Measurements from ENCODE around the gene NCOA3.
"Not testable (repeated sequence)": the region's sequence is repeated elsewhere in the genome, so short reads cannot be mapped to it uniquely, and the experiment has no call there.

The NCOA3 gene

DNA sequence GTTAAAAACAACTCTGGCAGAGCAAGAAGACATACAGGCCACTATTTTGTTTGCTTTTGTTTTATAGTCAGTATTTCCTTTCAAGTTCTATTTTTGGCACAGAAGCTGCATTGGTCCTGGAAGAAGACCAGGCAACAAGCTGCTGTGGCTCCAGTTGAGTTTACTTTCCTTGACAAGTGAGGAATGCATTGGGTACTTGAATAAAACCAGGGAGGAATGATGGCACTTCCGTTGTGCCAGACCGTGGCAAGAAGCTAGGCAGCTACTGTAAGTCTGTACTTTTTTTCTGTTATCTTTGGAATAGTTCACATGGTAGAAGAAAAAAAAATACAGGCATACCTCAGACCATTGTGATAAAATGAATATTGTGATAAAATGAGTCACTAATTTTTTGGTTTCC, 66.3 kb downstream of the NCOA3 start:
- DNase-seq = no peak

GRCh38 chr20:47568837-47569410, 67.2 kb downstream of the NCOA3 start:
- no peak for DNase-seq

DNA sequence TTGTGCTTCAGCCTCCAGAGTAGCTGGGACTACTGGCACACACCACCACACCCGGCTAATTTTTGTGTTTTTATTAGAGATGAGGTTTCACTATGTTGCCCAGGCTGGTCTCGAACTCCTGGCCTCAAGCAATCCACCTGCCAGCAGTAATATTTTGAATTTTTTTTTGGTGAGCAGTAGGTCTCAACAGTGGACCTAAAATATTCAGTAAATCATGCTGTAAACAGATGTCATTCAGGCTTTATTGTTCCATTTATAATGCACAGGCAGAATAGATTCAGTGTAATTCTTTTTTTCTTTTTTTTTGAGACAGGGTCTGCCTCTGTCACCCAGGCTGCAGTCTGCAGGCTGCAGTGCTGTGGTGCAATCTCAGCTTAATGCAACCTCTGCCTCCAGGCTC, 69.7 kb downstream of the NCOA3 start:
- DNase-seq = no peak

DNA sequence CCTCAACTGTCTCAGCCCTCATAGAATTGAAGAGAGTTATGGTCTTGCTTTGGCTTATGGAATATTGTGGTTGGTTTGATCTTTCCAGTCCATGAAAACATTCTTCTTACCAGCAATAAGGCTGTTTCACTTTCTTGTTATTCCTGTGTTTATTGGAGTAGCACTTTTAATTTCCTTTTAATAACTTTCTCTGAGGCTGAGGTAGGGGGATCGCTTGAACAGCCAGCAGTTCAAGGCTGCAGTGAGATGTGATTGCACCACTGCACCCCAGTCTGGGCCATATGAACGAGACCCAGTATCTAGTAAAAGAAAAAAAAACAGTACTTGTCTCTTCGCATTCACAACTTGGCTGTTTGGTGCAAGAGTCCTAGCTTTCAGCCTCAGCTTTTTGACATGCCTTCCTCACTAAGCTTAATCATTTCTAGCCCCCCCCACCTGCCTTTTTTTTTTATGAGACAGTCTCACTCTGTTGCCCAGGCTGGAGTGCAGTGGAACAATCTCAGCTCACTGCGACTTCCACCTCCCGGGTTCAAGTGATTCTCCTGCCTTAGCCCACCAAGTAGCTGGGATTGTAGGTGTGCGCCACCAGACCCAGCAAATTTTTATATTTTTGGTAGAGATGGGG, 70.5 kb downstream of the NCOA3 start:
- no peak for DNase-seq

DNA sequence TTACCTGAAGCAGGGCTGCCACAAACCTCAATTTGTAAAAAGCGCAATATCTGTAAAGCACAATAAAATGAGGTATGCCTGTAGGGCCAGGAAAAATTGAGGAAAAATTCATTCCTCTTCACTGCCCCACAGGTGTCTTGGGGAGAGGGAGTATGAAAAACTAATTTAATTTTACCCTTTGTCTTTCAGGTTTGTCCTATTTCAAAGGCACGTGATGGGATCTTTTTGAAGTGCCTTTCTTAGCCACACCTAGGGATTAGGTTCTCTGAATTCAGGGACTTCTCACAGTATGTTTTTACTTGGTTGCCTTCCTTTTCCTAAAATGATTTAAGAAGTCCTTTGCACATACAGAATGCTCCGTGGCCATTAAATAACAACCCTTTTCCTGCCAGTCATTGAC, 71.9 kb downstream of the NCOA3 start:
- no peak for DNase-seq

GRCh38 chr20:47574616-47575364, 73.1 kb downstream of the NCOA3 start:
- DNase-seq = no peak

GRCh38 chr20:47576516-47577033, 74.9 kb downstream of the NCOA3 start:
- peak; percentile 8 to 10 for DNase-seq

GRCh38 chr20:47577314-47577713, 75.6 kb downstream of the NCOA3 start:
- no peak for DNase-seq

GRCh38 chr20:47578543-47578942, 76.9 kb downstream of the NCOA3 start:
- DNase-seq = no peak

DNA sequence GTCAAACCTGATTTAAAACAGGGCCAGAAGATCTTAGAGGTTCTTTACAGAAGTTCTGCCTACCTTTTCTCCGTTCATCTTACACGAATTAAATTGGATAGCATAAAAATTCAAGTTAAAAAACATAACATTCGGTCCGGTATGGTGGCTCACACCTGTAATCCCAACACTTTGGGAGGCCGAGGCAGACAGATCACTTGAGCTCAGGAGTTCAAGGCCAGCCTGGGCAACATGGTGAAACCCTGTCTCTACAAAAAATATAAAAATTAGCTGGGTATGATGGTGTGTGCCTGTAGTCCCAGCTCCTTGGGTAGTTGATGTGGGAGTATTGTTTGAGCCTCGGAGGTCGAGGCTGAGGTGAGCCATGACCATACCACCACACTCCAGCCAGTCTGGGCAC, 79.0 kb downstream of the NCOA3 start:
- DNase-seq = not testable (repeated sequence)

- DNase-seq = no peak
Measured at GRCh38 chr20:47581090-47581489, 79.4 kb downstream of the NCOA3 start.

DNA sequence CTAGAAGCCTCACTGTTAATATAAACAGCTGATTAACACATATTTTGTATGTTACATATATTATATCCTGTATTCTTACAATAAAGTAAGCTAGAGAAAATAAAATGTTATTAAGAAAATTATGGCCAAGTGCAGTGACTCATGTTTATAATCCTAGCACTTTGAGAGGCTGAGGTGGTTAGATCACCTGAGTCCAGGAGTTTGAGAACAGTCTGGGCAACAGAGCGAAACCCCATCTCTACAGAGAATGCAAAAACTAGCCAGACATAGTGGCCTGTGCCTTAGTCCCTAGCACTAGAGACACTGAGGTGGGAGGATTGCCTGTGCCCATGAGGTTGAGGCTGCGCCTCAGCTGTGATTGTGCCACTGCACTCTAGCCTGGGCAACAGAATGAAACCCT, 81.9 kb downstream of the NCOA3 start:
- no peak for DNase-seq

DNA sequence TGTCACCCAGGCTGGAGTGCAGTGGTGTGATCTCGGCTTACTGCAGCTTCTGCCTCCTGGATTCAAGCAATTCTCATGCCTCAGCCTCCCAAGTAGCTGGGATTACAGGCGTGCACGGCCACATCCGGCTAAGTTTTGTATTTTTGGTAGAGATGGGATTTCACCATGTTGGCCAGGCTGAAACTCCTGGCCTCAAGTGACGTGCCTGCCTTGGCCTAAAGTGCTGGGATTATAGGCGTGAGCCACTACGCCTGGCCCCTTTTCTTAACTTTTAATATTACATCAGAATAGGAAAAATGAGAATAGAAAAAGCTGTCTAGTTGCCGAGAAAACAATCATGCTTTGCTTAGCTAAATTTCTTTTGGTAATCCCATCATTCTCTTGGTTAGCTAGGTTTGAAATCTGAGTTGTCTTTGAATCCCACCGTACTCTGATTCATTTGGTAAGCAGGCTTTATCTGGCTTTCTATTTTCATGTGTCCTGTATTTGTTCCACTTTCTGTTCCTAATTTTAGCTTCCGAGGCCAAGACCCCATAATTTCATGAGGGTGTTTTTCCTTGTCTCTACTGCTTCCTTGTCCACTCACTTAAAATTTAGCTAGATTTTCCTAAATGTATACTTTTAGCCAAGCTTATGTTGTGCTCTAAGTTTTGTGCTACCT, 83.5 kb downstream of the NCOA3 start:
- DNase-seq = no peak

- DNase-seq = no peak
Measured at GRCh38 chr20:47586649-47587294, 85.1 kb downstream of the NCOA3 start.

GRCh38 chr20:47588158-47588557, 86.5 kb downstream of the NCOA3 start:
- no peak for DNase-seq

GRCh38 chr20:47591231-47591630, 89.5 kb downstream of the NCOA3 start:
- DNase-seq = no peak

DNA sequence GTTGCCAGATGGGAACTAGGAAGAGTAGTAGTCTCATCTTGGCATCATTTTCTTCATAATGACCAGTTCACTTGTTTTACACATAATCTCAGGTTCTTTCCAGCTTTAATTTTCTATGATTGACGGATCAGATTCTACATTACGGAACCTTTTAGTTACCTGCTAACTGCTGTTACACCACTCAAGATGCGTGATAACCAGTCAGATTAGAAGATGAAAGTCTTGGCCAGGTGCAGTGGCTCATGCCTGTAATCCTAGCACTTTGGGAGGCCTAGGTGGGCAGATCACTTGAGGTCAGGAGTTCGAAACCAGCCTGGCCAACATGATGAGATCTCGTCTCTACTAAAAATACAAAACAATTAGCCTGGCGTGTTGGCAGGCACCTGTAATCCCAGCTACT, 92.5 kb downstream of the NCOA3 start:
- no peak for DNase-seq

DNA sequence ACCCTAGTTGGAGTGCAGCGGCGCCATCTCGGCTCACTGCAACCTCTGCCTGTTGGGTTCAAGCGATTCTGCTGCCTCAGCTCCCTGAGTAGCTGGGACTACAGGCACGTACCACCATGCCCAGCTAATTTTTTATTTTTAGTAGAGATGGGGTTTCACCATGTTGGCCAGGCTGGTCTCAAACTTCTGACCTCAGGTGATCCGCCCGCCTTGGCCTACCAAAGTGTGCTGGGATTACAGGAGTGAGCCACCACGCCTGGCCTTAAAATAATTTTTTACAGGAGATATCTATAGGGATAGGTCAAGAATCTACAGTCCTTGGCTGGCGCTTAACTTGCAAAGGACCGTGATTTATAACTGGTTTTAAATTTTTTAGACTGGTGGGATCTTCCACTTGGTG, 93.5 kb downstream of the NCOA3 start:
- DNase-seq = not testable (repeated sequence)

- DNase-seq = no peak
Measured at GRCh38 chr20:47596003-47596571, 94.4 kb downstream of the NCOA3 start.

DNA sequence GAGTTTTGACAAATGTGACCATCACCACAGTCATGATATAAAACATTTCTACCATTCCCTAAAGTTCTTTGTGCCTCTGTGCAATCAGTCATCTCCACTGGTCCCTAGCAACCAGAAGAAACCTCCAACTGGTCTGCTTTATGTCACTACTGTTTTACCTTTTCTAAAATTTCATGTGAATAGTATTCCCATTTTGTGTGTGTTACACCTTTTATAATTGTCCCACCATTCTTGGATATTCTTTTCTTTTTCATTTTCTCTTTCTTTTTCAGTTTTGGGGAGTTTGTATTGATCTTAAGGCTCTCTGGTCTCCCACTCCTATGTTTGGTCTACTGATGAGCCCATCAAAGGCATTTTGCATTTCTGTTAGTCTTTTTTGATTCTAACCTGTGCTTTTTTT, 95.4 kb downstream of the NCOA3 start:
- DNase-seq = no peak

GRCh38 chr20:47598911-47599744, 97.4 kb downstream of the NCOA3 start:
- no peak for DNase-seq
